ENCODE data around the gene RBM34. TPM values are rescaled to one million over a fixed set of nuclear protein-coding genes. Genes with fewer than 3 reads are reported as not detected.

The RBM34 gene
- total RNA-seq, 1 experiment from 2014 or later, result 104 TPM

GRCh38 chr1:235124665-235125064 is 36.4 kb downstream of the RBM34 start:
- Histone ChIP-seq H3K4me1 (ENCODE audit: control insufficient read depth, insufficient read depth, low read length) (peaks cover 8% of the 10 kb centered on the region), H3K27ac (ENCODE audit: low read length) (no peak overlapping the region), H3K36me3 (ENCODE audit: control insufficient read depth, insufficient read depth, low read length) (peaks cover 32% of the 10 kb centered on the region), H3K9me3 (ENCODE audit: control insufficient read depth, insufficient read depth, low read depth, low read length) (no peaks in the 10 kb centered on the region), H3K27me3 (ENCODE audit: control insufficient read depth, insufficient read depth, low read length) (no peaks in the 10 kb centered on the region), H3K4me3 (ENCODE audit: low read depth in 2 of 2, low read length in 2 of 2) (no peak overlapping the region)
- intact Hi-C loops (cut with micrococcal nuclease; ENCODE audit: unreplicated experiment) (no loop called here), in situ Hi-C loops (cut with HindIII; ENCODE audit: low pct_unique_long_range_greater_than_20kb, low sequenced_read_pairs) (no loop called here)
- DNase-seq (ENCODE audit: low read depth, low spot score) (no peak), ATAC-seq (no peak)
- BruUV-seq (replicated peaks), result TSS peak; percentile 4
- POLR2A ChIA-PET, result no interaction called here
- CTCF ChIA-PET, result no interaction called here
- TF ChIP-seq REST (IDR thresholded peaks at IDR 0.05; ENCODE audit: insufficient read depth in 1 of 2, low read depth in 2 of 2, low read length in 1 of 2), result no peak
- no peak for TF ChIP-seq POLR2AphosphoS5 (IDR thresholded peaks at IDR 0.05; ENCODE audit: low read depth, low read length)
- TF ChIP-seq SIN3A (IDR thresholded peaks at IDR 0.05; ENCODE audit: borderline replicate concordance, insufficient read depth, low read depth, low read length), result no peak
- no peak for TF ChIP-seq CTCF (IDR thresholded peaks at IDR 0.05)
- TF ChIP-seq TCF7L2 (IDR thresholded peaks at IDR 0.05; ENCODE audit: low read depth, low read length), result no peak

- TF ChIP-seq POLR2AphosphoS5 (IDR thresholded peaks at IDR 0.05; ENCODE audit: low read depth, low read length) (no peak), REST (IDR thresholded peaks at IDR 0.05; ENCODE audit: insufficient read depth in 1 of 2, low read depth in 2 of 2, low read length in 1 of 2) (no peak), TCF7L2 (IDR thresholded peaks at IDR 0.05; ENCODE audit: low read depth, low read length) (no peak), CTCF (IDR thresholded peaks at IDR 0.05) (no peak), SIN3A (IDR thresholded peaks at IDR 0.05; ENCODE audit: borderline replicate concordance, insufficient read depth, low read depth, low read length) (no peak)
- Histone ChIP-seq H3K4me3 (ENCODE audit: low read depth in 2 of 2, low read length in 2 of 2) (no peak overlapping the region), H3K27me3 (ENCODE audit: control insufficient read depth, insufficient read depth, low read length) (no peaks in the 10 kb centered on the region), H3K27ac (ENCODE audit: low read length) (no peak overlapping the region), H3K4me1 (ENCODE audit: control insufficient read depth, insufficient read depth, low read length) (peaks cover 6% of the 10 kb centered on the region), H3K9me3 (ENCODE audit: control insufficient read depth, insufficient read depth, low read depth, low read length) (no peaks in the 10 kb centered on the region), H3K36me3 (ENCODE audit: control insufficient read depth, insufficient read depth, low read length) (peaks cover 38% of the 10 kb centered on the region)
- POLR2A ChIA-PET, result no interaction called here
- DNase-seq (ENCODE audit: low read depth, low spot score) (no peak), ATAC-seq (no peak)
- intact Hi-C loops (cut with micrococcal nuclease; ENCODE audit: unreplicated experiment), result no loop called here
- in situ Hi-C loops (cut with HindIII; ENCODE audit: low pct_unique_long_range_greater_than_20kb, low sequenced_read_pairs), result no loop called here
- CTCF ChIA-PET, result no interaction called here
- no TSS peak for BruUV-seq (replicated peaks)
Measured at GRCh38 chr1:235124111-235124510, 36.9 kb downstream of the RBM34 start.

Data from Panc1 (cell line).